HG02938 (cell line): Measurements from ENCODE around the gene P4HA2.
"Not testable (repeated sequence)": the region's sequence is repeated elsewhere in the genome, so short reads cannot be mapped to it uniquely, and the experiment has no call there.

Experiments used
- ATAC-seq: cut with Tn5 transposase; IDR thresholded peaks from one replicate; pipeline ENCODE4 v1.9.1; 2021; ENCODE audit warnings: mild to moderate bottlenecking, moderate library complexity; ENCODE audit not compliant: unreplicated experiment

The P4HA2 gene

DNA sequence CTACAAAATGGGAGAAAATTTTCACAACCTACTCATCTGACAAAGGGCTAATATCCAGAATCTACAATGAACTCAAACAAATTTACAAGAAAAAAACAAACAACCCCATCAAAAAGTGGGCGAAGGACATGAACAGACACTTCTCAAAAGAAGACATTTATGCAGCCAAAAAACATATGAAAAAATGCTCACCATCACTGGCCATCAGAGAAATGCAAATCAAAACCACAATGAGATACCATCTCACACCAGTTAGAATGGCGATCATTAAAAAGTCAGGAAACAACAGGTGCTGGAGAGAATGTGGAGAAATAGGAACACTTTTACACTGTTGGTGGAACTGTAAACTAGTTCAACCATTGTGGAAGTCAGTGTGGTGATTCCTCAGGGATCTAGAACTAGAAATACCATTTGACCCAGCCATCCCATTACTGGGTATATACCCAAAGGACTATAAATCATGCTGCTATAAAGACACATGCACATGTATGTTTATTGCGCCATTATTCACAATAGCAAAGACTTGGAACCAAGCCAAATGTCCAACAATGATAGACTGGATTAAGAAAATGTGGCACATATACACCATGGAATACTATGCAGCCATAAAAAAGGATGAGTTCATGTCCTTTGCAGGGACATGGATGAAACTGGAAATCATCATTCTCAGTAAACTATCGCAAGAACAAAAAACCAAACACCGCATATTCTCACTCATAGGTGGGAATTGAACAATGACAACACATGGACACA lies 65.9 kb downstream of the P4HA2 start:
- not testable (repeated sequence) for ATAC-seq

- no peak for ATAC-seq
Observed at GRCh38 chr5:132156413-132156812, 71.2 kb downstream of the P4HA2 start.

DNA sequence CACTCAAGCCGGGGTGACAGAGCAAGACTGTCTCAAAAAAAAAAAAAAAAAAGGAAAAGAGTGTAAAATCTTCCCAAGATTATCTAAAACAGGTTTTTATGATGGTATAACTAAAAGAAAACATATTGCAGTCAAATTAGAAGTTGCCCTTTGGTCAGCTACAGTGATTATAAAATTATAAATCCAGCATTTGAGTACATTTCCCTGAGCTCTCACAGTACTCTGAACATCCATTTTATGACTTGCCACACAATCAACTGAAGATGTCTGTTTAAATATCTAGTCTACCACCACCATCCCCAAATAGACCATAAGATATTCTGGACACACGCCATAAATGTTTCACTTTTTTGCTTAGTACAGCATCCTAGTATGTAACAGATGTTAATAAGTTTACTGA lies 77.1 kb downstream of the P4HA2 start:
- ATAC-seq, result no peak

DNA sequence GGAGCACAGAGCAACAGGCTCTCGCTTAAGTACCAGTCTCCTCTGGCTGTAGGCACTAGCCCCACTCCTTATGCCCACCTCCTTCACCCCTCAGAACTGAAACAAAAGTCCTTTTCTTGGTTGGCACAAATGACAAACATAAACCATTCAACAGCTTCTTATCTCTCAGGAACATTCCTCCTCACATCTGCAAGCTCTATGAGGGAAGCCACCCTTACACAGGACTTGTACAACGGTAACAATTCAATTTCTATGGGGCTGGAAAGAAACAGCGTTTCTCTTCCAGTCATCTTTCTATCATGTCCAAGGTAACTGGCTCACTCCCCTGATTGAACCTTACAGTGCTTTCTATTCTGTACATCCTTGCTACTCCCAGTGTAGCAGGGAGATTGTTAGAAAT lies 80.0 kb downstream of the P4HA2 start:
- ATAC-seq, result no peak

GRCh38 chr5:132145326-132145725 lies 82.3 kb downstream of the P4HA2 start:
- not testable (repeated sequence) for ATAC-seq

- no peak for ATAC-seq
Observed at GRCh38 chr5:132143148-132143547, 84.5 kb downstream of the P4HA2 start.

DNA sequence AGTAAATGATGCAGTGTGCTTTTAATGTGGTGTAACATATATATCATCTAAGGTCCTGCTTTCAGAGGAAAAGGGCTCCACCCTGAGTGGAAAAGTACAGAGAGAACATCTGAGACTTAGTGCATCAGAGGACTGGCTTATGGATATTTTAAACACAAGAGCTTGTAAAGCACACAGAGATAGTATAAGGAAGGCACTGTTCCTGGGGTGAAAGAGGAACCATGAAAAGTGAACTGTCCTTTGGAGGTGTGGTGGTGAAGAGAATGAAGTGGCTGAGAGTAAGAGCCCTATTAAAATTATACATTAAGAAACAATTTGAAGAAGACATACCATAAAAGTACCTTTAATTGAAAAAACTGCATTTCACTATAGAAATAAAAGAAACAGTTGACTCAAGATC lies 85.2 kb downstream of the P4HA2 start:
- ATAC-seq, result no peak
